Midbrain (tissue), 1 donor: ENCODE measurements around the gene VSX1.

Experiments
- DNase-seq: peaks from one replicate; lab custom pipeline; 2025; lab: John Stamatoyannopoulos, UW

Gene VSX1

DNA sequence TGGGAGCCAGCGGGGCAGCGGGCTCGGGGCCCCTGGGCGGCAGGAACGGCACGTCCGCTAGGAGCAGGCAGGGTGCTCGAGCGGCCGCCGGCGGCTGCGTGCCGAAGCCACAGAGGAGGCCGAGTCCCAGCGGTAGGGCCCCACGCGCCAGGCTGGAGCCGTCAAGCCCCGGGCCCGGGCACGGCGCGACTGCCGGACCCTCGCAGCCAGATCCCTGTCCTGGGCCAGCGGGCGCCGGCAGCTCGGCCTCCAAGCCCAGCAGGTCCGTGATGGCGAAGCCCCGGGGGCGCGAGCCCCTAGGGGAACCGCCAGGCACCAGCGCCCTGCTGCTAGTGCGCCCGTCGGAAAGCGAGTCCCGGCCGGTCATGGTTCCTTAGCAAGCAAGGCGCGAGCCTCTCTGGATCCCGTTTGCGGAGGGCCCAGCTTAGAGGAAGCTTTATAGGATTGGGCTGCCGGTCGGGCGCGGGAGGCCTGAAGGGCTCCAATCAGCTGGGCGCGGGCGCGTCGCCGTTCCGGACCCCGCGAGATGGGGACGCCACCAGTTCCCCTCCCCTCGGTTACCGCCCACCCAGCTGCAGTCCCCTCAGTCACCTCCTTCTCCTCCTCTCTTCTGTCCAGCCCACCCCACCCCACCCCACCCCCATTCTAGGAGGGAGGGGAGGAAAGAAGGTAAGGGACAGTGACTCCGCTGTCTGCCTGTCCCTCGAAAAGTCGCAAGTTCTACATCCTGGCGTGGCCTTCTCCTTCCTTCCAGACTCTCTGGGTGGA is at the start of gene VSX1:
Gene VSX1, minus strand, starts transcription at position 412 of the 768 bp plus-strand sequence. Its CDS starts 45 bp downstream, at position 367.
- no peak for DNase-seq

DNA sequence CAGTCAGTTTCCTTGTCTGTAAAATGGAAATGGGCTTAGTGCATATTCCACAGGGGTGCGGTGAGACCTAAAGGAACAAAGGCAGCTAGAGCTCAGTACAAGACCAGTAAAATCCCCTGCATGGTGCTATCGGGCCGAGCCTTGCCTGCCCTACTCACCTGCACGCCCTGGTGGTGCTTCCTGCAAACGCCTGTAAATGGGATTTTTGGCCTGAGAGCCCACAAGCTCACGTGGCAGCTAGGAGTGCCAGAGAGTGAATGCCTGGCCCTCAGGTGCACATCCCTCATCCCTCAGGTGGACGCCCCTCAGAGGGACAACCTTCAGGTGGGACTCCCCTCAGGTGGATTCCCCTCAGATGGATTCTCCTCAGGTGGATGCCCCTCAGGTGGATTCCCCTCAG is 48.0 kb upstream of the VSX1 start:
- no peak for DNase-seq

- no peak for DNase-seq
Measured at GRCh38 chr20:25129428-25129827, 47.5 kb upstream of the VSX1 start.

DNA sequence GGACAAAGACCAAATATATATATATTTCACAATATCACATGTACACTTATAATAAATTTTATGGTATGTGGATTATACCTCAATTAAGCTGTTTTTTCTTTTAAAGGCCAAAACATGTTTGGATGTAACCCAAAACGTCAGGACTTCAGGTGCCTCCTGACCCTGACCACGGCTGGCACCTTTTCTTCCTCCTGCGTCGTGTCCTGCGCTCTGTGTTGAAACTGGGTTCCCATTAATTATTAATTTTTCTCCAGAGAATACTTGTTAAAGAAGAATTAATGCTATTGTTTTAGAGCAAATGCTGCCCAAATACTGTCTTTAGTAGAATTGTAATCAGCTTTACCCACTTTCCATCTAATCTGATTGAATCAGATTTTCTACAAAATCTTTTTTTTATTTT is 46.7 kb upstream of the VSX1 start:
- no peak for DNase-seq

- no peak for DNase-seq
Measured at GRCh38 chr20:25127761-25128537, 46.0 kb upstream of the VSX1 start.

DNA sequence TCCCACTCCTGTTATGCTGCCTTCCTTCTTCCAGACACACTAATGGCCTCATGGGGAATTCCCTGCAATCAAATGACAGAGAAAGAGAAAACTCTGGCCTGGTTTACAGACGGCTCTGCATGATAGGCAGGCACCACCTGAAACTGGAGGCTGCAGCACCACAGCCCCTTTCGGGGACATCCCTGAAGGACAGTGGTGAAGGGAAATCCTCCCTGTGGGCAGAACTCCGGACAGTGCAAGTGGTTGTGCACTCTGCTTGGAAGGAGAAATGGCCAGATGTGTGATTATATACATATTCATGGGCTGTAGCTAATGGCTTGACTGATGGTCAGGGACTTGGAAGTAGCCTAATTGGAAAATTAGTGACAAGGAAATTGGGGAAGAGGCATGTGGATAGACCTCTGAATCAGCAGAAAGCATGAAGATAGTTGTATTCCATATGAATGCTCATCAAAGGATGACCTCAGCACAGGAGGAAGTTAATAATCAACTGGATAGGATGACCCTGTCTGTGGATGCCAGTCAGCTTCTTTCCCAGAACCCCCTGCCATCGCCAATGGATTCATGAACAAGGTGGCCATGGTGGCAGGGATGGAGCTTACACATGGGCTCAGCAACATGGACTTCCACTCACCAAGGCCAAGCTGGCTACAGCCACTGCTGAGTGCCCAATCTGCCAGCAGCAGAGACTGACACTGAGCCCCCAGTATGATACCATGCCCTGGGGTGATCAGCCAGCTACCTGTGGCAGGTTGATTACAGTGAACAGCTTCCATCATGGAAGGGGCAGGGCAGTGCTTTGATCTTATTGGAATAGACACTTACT is 44.5 kb upstream of the VSX1 start:
- no peak for DNase-seq

DNA sequence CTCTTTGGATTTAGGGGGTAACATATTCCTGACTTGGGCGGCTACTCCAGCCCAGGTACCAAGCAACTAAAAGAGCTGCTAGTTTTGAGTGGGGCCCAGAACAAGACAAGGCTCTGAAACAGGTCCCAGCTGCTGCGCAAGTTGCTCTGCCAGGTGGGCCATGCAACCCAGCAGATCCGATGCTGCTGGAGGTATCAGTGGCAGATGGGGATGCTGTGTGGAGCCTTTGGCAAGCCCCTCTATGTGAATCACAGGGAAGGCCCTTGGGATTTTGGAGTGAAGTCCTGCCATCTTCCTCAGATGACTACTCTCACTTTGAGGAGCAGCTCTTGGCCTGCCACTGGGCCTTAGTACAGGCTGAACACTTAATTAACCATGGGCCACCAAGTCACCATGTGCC is 43.7 kb upstream of the VSX1 start:
- no peak for DNase-seq

DNA sequence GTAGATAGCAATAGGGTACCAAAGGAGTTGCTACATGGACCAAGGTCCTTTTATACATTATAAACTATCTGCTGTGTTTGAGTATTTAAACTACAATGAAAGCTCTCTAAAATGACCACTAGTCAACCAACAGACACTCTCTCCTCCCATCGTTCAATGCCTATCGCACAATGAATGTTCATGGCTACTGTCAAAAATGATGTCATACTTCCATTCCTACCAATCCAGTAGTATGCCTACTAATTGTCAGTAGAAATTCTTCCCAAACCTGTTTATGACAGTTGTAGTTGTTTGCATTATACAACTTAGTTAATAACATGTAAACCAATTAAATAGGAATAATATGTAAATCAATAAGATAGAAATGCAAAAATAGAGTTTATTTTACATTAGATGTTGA is 39.0 kb upstream of the VSX1 start:
- no peak for DNase-seq

DNA sequence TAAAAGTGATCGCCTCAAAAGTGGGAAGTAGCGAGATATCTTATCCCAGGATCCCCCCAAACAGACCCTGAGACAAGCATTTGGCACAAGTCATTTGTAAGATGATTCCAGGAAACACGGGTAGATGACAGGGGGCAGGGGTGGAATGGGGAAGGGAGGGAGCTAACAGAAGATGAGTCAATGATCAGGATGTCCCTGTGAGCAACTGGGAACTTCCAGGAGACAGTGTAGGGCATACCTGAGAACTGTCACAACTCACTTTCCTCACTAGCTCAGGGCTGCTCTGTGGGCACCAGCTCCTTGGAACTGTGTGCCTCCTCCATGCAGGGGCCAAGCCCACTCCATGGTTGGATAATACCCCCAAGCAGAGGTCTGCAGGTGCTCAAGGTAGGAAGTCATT is 38.5 kb upstream of the VSX1 start:
- DNase-seq = no peak

GRCh38 chr20:25118529-25118928 is 36.6 kb upstream of the VSX1 start:
- DNase-seq = no peak

GRCh38 chr20:25117990-25118389 is 36.0 kb upstream of the VSX1 start:
- no peak for DNase-seq

DNA sequence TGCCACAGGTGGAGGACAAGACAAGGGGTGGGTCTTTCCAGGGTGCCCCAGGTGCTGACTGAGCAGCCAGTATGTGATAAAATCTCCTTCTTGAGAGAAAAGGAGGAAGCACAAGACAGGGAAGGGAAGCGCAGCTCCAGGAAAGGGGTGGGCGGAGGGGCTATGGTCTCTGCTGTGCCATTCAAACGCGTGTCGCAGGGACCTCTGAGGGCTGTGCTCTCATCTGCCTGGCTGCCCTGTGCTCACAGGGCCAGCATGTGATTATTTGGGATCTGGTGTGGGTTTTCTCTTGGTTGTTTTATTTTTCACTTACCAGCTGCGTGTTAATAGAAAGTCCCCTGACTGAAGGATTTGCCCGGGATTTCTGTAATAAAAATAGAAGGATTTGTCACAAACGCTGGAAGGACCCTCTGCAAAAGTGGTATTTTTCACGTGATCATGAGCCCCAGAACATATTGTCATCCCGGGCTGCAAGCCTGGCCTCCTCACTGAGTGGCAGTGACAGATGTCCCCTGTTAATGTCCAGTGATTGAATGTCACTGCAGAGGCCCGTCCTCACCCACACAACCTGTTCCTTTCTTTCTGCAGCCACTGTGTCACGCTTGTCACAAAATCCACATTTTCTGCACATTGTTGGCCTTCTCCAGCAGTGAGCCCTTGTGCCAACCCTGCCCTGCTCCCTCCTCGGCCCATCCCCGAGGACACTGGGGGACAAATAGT is 35.0 kb upstream of the VSX1 start:
- DNase-seq = no peak

DNA sequence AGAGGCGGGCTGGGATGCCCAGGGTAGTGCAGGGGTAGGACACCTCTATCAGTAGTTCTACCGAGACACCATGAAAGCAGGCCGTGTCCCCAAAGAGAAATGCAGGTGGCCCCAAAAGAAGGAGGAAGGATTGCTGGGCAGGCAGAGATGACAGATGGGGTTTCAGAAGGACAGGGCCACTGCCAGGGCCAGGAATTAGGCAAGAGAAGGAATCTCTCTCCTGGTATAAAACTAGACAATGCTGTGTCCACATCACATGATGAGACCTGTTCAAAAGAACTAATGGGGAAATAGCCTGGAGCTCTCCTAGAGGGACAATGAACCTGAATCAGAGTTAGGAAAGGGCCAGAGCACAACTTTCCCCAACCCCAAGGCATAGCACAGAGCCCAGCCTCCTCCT is 21.6 kb upstream of the VSX1 start:
- DNase-seq = no peak

GRCh38 chr20:25100914-25101313 is 19.0 kb upstream of the VSX1 start:
- DNase-seq = no peak

GRCh38 chr20:25099601-25100140 is 17.7 kb upstream of the VSX1 start:
- no peak for DNase-seq

- DNase-seq = no peak
Measured at GRCh38 chr20:25097498-25097897, 15.6 kb upstream of the VSX1 start.

- DNase-seq = no peak
Measured at GRCh38 chr20:25090492-25091429, 8.8 kb upstream of the VSX1 start.

DNA sequence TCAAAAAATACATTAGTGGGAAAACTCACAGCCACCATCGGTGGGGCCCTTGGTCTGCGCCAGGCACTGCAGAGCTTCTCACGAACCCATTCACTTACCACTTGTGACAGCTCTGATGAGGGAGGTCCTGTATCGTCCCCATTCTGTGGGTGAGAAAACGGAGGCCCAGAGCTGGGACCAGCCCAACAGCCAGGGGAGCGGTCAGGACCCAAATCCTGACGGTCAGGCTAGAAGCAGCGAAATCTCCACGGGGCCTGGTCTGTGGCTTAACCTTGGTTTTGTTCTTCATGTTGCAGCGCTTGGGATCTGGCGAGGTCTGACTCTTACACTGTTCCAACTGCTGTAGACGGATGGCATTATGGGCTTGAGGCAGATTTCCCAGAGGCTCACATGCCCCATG is 7.7 kb upstream of the VSX1 start:
- DNase-seq = no peak

DNA sequence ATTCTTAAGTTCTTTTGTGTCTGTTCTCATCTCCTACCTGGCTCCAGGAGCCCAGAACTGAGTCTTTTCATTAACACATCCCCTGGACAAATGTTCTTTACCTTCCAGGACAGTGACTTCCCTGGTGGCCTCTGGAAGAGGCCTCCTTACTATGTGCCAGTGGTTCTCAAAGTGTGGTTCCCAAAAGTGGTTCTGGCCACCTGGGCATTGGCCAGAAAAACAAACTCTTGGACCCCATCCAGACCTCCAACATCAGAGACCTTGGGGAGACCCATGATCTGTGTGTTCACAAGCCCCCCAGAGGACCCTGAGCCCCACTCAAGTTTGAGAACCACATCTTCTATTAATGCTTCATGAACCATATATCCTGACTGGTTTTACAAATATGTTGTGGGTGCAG is 7.2 kb upstream of the VSX1 start:
- DNase-seq = no peak

DNA sequence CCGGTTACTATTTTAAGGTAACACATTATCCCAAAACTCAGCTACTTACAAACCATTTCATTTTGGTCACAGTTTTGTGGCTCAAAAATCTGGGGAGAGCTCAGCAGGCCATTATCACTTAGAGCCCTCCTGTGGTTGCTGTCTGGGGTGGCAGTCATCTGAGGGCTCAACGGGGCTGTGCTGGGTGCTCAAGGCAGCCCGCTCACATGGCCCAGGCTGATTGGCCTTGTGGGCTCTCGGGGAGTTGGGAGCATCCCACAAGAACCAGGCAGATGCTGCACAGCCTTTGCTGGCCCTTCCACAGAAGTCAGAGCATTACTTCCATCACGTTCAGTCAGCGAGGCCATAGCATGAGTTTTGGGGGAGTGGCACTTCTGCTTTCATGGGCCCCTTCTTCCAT is 6.3 kb upstream of the VSX1 start:
- no peak for DNase-seq
